GM18505 (cell line): Measurements from ENCODE around the gene WDR26.
"Not testable (repeated sequence)": the region's sequence is repeated elsewhere in the genome, so short reads cannot be mapped to it uniquely, and the experiment has no call there.

Source experiments
- ATAC-seq: cut with Tn5 transposase; IDR thresholded peaks from one replicate; pipeline ENCODE4 v1.9.1; 2021; ENCODE audit not compliant: unreplicated experiment
- POLR2A ChIP-seq: IDR thresholded peaks from 4 replicates; pipeline ENCODE4 v1.6.1; 2011; ENCODE audit warnings: borderline replicate concordance; ENCODE audit not compliant: insufficient read depth, insufficient read length; ENCODE audit errors: extremely low read depth

Gene WDR26

GRCh38 chr1:224430511-224431113, 4.0 kb downstream of the WDR26 start:
- no peak for ATAC-seq
- TF ChIP-seq POLR2A, result no peak

- no peak for TF ChIP-seq POLR2A
- ATAC-seq, result no peak
Measured at GRCh38 chr1:224429616-224430326, 4.8 kb downstream of the WDR26 start.

DNA sequence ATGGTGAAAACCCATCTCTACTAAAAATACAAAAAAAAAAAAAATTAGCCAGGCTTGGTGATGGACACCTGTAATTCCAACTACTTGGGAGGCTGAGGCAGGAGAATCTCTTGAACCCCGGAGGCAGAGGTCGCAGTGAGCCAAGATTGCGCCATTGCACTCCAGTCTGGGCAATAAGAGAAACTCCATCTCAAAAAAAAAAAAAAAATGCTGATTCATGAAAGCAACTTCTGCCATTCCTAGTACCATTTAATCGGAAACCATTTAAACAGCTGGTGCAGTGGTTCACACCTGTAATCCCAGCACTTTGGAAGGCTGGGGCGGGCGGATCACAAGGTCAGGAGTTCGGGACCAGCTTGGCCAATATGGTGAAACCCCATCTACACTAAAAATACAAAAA, 5.9 kb downstream of the WDR26 start:
- not testable (repeated sequence) for ATAC-seq

- no peak for ATAC-seq
- TF ChIP-seq POLR2A, result no peak
Measured at GRCh38 chr1:224427346-224427745, 7.3 kb downstream of the WDR26 start.

GRCh38 chr1:224426869-224427268, 7.7 kb downstream of the WDR26 start:
- ATAC-seq, result not testable (repeated sequence)

DNA sequence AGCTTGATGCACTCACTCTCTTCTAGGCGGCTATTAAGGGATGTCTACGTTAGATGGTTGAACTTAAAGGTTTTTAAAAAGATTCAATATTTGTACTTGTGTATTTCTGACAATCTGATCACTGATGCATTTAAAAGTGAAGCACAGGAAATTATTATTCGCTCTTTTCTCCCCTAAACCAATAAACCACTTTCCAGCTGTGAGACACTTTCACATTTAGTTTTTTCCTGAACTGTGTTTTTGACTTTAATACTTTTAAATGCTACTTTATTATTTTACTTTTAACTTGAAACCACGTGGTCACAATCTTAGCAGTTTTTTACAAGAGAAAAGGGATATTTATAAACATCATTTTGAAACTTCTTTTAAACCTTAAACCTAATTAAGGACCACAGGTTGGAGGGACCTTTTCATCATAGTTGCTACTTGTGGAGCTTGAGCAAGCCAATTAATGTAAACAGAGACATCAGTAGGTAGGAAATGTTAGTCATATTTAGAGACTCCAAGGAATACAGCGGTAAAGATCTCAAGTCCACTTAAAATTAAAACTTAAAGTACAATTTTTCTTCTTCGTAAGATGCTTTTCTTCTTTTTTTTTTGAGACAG, 9.2 kb downstream of the WDR26 start:
- no peak for TF ChIP-seq POLR2A
- no peak for ATAC-seq

DNA sequence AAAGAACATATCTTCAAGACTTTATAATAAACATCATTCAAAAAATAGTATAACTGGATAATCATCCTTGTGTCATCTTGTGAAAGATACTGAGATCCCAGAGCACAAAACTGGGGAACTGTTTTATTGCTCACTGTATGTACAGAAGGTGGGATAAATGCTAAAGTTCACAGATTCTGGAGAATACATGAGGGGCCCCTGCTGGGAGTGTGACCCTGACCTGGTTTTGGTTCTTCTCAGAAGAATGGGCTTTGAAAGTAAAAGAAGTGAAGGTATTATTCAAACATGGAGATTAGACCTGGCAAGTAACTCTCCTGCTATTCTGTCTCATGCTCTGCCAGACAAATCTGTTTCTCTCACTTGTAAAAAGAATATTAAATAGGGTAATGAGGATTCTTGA, 14.5 kb downstream of the WDR26 start:
- TF ChIP-seq POLR2A, result no peak
- ATAC-seq, result no peak

- ATAC-seq, result no peak
- no peak for TF ChIP-seq POLR2A
Measured at GRCh38 chr1:224411766-224412165, 22.8 kb downstream of the WDR26 start.

DNA sequence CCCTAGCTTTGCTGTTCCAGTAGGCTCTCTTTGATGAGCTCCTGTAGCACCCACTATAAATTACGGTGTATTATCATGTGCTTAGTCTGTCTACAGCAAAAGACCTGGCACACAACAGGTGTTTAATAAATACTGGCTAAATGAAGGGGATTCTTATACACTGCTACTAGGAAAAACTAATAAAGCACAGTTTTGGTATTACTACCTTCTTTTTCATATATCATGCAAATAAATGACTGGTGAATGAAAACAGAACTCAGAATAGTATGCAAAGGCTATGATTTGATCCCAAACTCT, 26.4 kb downstream of the WDR26 start:
- no peak for ATAC-seq
- no peak for TF ChIP-seq POLR2A

- ATAC-seq, result no peak
- TF ChIP-seq POLR2A, result no peak
Measured at GRCh38 chr1:224407571-224408293, 26.9 kb downstream of the WDR26 start.

DNA sequence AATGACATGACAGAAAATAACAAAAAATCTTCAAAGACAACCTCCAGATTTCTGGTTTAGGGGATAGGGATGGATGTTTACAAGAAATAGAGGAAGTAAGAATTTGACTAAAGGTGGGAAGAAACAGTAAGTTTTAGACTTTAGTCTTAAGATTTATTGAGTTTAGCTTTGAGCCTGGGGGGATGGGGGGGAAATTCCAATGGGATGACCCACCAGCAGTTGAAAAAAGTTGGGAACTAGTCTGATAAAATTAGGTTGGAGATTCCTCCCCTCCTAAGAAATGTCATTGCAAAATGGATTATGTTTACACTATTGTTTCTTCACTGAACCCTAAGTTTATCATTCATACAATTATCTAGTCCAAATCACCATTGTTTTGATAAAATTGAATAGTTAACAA, 28.4 kb downstream of the WDR26 start:
- no peak for ATAC-seq
- TF ChIP-seq POLR2A, result no peak

GRCh38 chr1:224405604-224405970, 29.0 kb downstream of the WDR26 start:
- ATAC-seq, result no peak
- no peak for TF ChIP-seq POLR2A

GRCh38 chr1:224404916-224405603, 29.5 kb downstream of the WDR26 start:
- no peak for TF ChIP-seq POLR2A
- ATAC-seq, result no peak
